GM23338 (cell line): ENCODE measurements around the gene EIF4A3. TPM values are rescaled to one million over a fixed set of nuclear protein-coding genes. Genes with fewer than 3 reads are reported as not detected.

ENCODE experiments used
- ATAC-seq: fragments of 200-7000 bp; cut with Tn5 transposase; 3 replicates; pipeline ENCODE4 v1.9.1; 2020
- DNase-seq: peaks from one replicate; pipeline ENCODE4 v3.0.0-alpha.2; 2015; ENCODE audit warnings: low spot score
- H2AFZ ChIP-seq: fragments of 200-600 bp; sonication (generic); 2 replicates; pipeline ENCODE4 v1.8.0; 2016; ENCODE audit warnings: antibody characterized with exemption, mild to moderate bottlenecking, moderate library complexity
- H3F3A ChIP-seq: fragments of 200-600 bp; sonication (generic); replicated peaks from 2 replicates; pipeline ENCODE4 v1.8.0; 2017; ENCODE audit warnings: antibody characterized with exemption, mixed run types, low read depth
- H3K27ac ChIP-seq: fragments of 200-600 bp; sonication (generic); 2 replicates; pipeline ENCODE4 v1.6.1; 2016; ENCODE audit warnings: low read depth
- H3K27me3 ChIP-seq: fragments of 200-600 bp; sonication (generic); 2 replicates; pipeline ENCODE4 v1.8.0; 2016; ENCODE audit warnings: mild to moderate bottlenecking, mixed run types, moderate library complexity; ENCODE audit not compliant: insufficient read depth
- H3K36me3 ChIP-seq: fragments of 200-600 bp; sonication (generic); 2 replicates; pipeline ENCODE4 v1.8.0; 2016; ENCODE audit warnings: mild to moderate bottlenecking; ENCODE audit not compliant: insufficient read depth
- H3K4me1 ChIP-seq: fragments of 200-600 bp; sonication (generic); 2 replicates; pipeline ENCODE4 v1.8.0; 2016; ENCODE audit warnings: mild to moderate bottlenecking, moderate library complexity; ENCODE audit not compliant: insufficient read depth
- H3K4me2 ChIP-seq: fragments of 200-600 bp; sonication (generic); 2 replicates; pipeline ENCODE4 v1.7.1; 2017; ENCODE audit warnings: mixed run types
- H3K4me3 ChIP-seq: fragments of 200-600 bp; sonication (generic); 2 replicates; pipeline ENCODE4 v1.6.1; 2016; ENCODE audit warnings: mixed run types
- H3K79me2 ChIP-seq: fragments of 200-600 bp; sonication (generic); replicated peaks from 2 replicates; pipeline ENCODE4 v1.8.0; 2017; ENCODE audit warnings: mild to moderate bottlenecking; ENCODE audit not compliant: insufficient read depth
- H3K9me2 ChIP-seq: fragments of 200-600 bp; sonication (generic); 2 replicates; pipeline ENCODE4 v1.8.0; 2017; ENCODE audit not compliant: insufficient read depth
- H4K20me1 ChIP-seq: fragments of 200-600 bp; sonication (generic); replicated peaks from 2 replicates; pipeline ENCODE4 v1.8.0; 2017; ENCODE audit warnings: mild to moderate bottlenecking; ENCODE audit not compliant: insufficient read depth
- H3K27ac Mint-ChIP-seq: 2 replicates; pipeline ENCODE4 v1.8.0; 2020; ENCODE audit warnings: inconsistent platforms, mild to moderate bottlenecking, moderate library complexity, mixed read lengths
- H3K27me3 Mint-ChIP-seq: 3 replicates; pipeline ENCODE4 v1.8.0; 2022; ENCODE audit warnings: low read depth, mild to moderate bottlenecking, moderate library complexity, mixed read lengths, inconsistent platforms; ENCODE audit not compliant: insufficient read depth, poor library complexity
- H3K36me3 Mint-ChIP-seq: 3 replicates; pipeline ENCODE4 v1.8.0; 2021; ENCODE audit warnings: low read depth, mild to moderate bottlenecking, inconsistent platforms, moderate library complexity, mixed read lengths
- H3K4me1 Mint-ChIP-seq: 3 replicates; pipeline ENCODE4 v1.8.0; 2020; ENCODE audit warnings: mild to moderate bottlenecking, inconsistent platforms, mixed read lengths
- H3K4me3 Mint-ChIP-seq: 3 replicates; pipeline ENCODE4 v1.8.0; 2021; ENCODE audit warnings: moderate library complexity, mild to moderate bottlenecking, inconsistent platforms, mixed read lengths
- H3K9me3 Mint-ChIP-seq: 3 replicates; pipeline ENCODE4 v1.8.0; 2020; ENCODE audit warnings: moderate library complexity, mild to moderate bottlenecking, inconsistent platforms, mixed read lengths
- EZH2 ChIP-seq: fragments of 200-600 bp; sonication (generic); IDR thresholded peaks from one replicate; pipeline ENCODE4 v1.8.0; 2017; ENCODE audit warnings: antibody characterized with exemption, mild to moderate bottlenecking, low read depth; ENCODE audit not compliant: unreplicated experiment
- EZH2phosphoT487 ChIP-seq: fragments of 200-600 bp; sonication (generic); IDR thresholded peaks from one replicate; pipeline ENCODE4 v1.8.1; 2018; ENCODE audit warnings: antibody characterized with exemption; ENCODE audit not compliant: unreplicated experiment
- NANOG ChIP-seq: IDR thresholded peaks from 2 replicates; pipeline ENCODE4 v1.6.1; 2016; ENCODE audit warnings: antibody characterized with exemption, borderline replicate concordance
- POLR2AphosphoS5 ChIP-seq: IDR thresholded peaks from 2 replicates; pipeline ENCODE4 v1.6.1; 2016; ENCODE audit warnings: antibody characterized with exemption, low read depth
- STAT1 ChIP-seq: IDR thresholded peaks from one replicate; pipeline ENCODE4 v1.6.1; 2016; ENCODE audit warnings: antibody characterized with exemption; ENCODE audit not compliant: unreplicated experiment
- ZNF114 ChIP-seq: fragments of 250-450 bp; sonication (Bioruptor Pico); IDR thresholded peaks from 2 replicates; pipeline ENCODE4 v1.5.0; 2020; ENCODE audit warnings: mild to moderate bottlenecking, moderate library complexity
- ZNF331 ChIP-seq: fragments of 250-450 bp; sonication (Bioruptor Pico); IDR thresholded peaks from 2 replicates; pipeline ENCODE4 v1.5.0; 2020; ENCODE audit warnings: low read depth, mild to moderate bottlenecking, moderate library complexity
- polyA plus RNA-seq: library from polyadenylated mRNA; unstranded; fragments of >200 nt; fragmentation: Nextera tagmentation; extraction: Ambion mirVana; gene quantifications from 2 replicates; pipeline ENCODE4 v1.2.1, GENCODE V29; 2016
- total RNA-seq: library from RNA; depleted of rRNA; stranded (reverse); fragments of >200 nt; shearing (Covaris generic); gene quantifications from 2 replicates; pipeline ENCODE4 v1.2.3, GENCODE V29; 2014
- TF ChIP-seq, protein P1 (sequence below): IDR thresholded peaks from 2 replicates; pipeline ENCODE4 v1.6.1; 2016; ENCODE audit warnings: antibody characterized with exemption
- TF ChIP-seq, protein P2 (sequence below), 2 experiments: fragments of 200-600 bp in 1 of 2; sonication (generic) in 1 of 2; conservative IDR thresholded peaks; 2 replicates each; pipeline versions ENCODE4 v1.5.1 to v1.6.1; 2016 to 2017; ENCODE audit warnings: antibody characterized with exemption in 2 of 2, low read depth in 2 of 2, mild to moderate bottlenecking in 2 of 2, moderate library complexity in 1 of 2
- TF ChIP-seq, protein P3 (sequence below): fragments of 250-450 bp; sonication (Bioruptor Pico); IDR thresholded peaks from 2 replicates; pipeline ENCODE4 v1.5.0; 2020; ENCODE audit warnings: mild to moderate bottlenecking, moderate library complexity

Gene EIF4A3
- total and polyA plus RNA-seq, 2 experiments from 2014 or later, result 146 to 156 TPM

DNA sequence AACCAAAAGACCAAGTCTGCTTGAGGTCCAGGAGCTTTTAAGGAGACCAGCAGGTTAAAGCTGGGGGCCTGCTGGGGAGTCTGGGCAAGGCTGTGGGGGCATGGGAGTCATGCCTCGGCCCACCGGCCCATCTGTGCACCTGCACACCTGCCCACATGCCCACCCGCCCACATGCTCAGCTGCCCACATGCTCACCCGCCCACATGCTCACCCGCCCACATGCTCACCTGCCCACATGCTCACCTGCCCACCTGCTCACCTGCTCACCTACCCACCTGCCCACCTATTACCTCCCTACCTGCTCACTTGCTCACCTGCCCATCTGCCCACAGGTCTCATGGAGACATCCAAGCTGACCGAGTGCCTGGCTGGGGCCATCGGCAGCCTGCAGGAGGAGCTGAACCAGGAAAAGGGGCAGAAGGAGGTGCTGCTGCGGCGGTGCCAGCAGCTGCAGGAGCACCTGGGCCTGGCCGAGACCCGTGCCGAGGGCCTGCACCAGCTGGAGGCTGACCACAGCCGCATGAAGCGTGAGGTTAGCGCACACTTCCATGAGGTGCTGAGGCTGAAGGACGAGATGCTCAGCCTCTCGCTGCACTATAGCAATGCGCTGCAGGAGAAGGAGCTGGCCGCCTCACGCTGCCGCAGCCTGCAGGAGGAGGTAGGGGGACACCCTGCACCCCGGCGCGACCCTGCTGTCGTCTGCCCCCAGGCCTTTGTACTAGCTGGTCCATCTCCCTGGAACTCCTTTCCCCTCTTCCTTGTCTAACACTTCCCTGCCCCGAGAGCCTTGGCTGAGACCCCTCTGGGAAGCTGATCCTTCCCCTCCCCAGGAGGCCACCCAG lies 36.9 kb upstream of the EIF4A3 start:
- H3K4me1 ChIP-seq, result no peaks in the 10 kb centered on the region
- Mint-ChIP-seq H3K36me3 (no peaks in the 10 kb centered on the region), H3K4me3 (no peak overlapping the region), H3K27me3 (peaks cover 5% of the 10 kb centered on the region), H3K27ac (no peak overlapping the region), H3K4me1 (no peaks in the 10 kb centered on the region; the same call in 2 of the 3 replicates), H3K9me3 (no peaks in the 10 kb centered on the region)
- no peak overlapping the region for H2AFZ ChIP-seq
- no peak overlapping the region for H3K4me2 ChIP-seq
- TF ChIP-seq POLR2AphosphoS5 (no peak), EZH2phosphoT487 (no peak)
- TF ChIP-seq, protein P1, sequence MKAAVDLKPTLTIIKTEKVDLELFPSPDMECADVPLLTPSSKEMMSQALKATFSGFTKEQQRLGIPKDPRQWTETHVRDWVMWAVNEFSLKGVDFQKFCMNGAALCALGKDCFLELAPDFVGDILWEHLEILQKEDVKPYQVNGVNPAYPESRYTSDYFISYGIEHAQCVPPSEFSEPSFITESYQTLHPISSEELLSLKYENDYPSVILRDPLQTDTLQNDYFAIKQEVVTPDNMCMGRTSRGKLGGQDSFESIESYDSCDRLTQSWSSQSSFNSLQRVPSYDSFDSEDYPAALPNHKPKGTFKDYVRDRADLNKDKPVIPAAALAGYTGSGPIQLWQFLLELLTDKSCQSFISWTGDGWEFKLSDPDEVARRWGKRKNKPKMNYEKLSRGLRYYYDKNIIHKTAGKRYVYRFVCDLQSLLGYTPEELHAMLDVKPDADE, result no peak
- TF ChIP-seq, protein P2, sequence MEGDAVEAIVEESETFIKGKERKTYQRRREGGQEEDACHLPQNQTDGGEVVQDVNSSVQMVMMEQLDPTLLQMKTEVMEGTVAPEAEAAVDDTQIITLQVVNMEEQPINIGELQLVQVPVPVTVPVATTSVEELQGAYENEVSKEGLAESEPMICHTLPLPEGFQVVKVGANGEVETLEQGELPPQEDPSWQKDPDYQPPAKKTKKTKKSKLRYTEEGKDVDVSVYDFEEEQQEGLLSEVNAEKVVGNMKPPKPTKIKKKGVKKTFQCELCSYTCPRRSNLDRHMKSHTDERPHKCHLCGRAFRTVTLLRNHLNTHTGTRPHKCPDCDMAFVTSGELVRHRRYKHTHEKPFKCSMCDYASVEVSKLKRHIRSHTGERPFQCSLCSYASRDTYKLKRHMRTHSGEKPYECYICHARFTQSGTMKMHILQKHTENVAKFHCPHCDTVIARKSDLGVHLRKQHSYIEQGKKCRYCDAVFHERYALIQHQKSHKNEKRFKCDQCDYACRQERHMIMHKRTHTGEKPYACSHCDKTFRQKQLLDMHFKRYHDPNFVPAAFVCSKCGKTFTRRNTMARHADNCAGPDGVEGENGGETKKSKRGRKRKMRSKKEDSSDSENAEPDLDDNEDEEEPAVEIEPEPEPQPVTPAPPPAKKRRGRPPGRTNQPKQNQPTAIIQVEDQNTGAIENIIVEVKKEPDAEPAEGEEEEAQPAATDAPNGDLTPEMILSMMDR (conservative IDR thresholded peaks at IDR 0.05; ENCODE audit: low read depth in 2 of 2), result 0 out of 4 replicates have a peak, but pooled peaks of 1 of the 2 experiments have one; percentile 2
- DNase-seq (no peak), ATAC-seq (peak; percentile 20)
- no peaks in the 10 kb centered on the region for H3K79me2 ChIP-seq
- no peaks in the 10 kb centered on the region for H3K27me3 ChIP-seq
- no peaks in the 10 kb centered on the region for H4K20me1 ChIP-seq
- H3K4me3 ChIP-seq, result no peak overlapping the region
- no peaks in the 10 kb centered on the region for H3F3A ChIP-seq
- no peaks in the 10 kb centered on the region for H3K36me3 ChIP-seq
- H3K9me2 ChIP-seq, result no peaks in the 10 kb centered on the region
- no peak overlapping the region for H3K27ac ChIP-seq

DNA sequence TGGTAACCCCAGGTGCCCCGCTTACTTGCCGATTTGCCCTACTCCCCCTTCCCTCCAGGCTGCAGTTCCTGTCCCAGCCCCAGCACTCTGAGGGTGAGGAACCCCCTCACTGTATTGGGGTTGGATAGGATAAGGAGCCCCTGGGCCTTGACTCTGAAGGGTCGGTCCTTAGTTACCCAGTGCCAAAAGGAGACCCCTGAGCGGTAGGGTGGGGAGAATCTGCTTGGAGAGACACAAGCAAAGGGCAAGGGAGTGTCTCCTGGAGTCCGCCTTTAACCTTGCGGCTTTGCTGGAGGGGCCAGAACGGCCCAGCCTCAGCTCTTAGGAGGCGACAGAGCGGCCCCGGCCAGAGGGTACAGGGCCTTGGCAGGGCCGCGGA lies 35.9 kb upstream of the EIF4A3 start:
- Histone ChIP-seq H3K36me3 (no peaks in the 10 kb centered on the region), H3K9me2 (no peaks in the 10 kb centered on the region), H3K4me3 (no peak overlapping the region), H3K27me3 (no peaks in the 10 kb centered on the region), H3F3A (no peaks in the 10 kb centered on the region), H4K20me1 (no peaks in the 10 kb centered on the region), H3K4me2 (no peak overlapping the region), H3K79me2 (no peaks in the 10 kb centered on the region), H2AFZ (no peak overlapping the region), H3K4me1 (no peaks in the 10 kb centered on the region), H3K27ac (no peak overlapping the region)
- Mint-ChIP-seq H3K27ac (no peak overlapping the region), H3K9me3 (no peaks in the 10 kb centered on the region), H3K4me1 (no peaks in the 10 kb centered on the region; the same call in 2 of the 3 replicates), H3K36me3 (no peaks in the 10 kb centered on the region), H3K27me3 (peaks cover 5% of the 10 kb centered on the region), H3K4me3 (no peak overlapping the region)
- ATAC-seq (peak; percentile 15; the same call in 1 of the 3 replicates), DNase-seq (no peak)
- TF ChIP-seq EZH2phosphoT487 (no peak), POLR2AphosphoS5 (no peak), NANOG (no peak), ZNF331 (CRISPR knock-in tag) (no peak), ZNF114 (CRISPR knock-in tag) (no peak), STAT1 (no peak), EZH2 (no peak)
- TF ChIP-seq, protein P3, sequence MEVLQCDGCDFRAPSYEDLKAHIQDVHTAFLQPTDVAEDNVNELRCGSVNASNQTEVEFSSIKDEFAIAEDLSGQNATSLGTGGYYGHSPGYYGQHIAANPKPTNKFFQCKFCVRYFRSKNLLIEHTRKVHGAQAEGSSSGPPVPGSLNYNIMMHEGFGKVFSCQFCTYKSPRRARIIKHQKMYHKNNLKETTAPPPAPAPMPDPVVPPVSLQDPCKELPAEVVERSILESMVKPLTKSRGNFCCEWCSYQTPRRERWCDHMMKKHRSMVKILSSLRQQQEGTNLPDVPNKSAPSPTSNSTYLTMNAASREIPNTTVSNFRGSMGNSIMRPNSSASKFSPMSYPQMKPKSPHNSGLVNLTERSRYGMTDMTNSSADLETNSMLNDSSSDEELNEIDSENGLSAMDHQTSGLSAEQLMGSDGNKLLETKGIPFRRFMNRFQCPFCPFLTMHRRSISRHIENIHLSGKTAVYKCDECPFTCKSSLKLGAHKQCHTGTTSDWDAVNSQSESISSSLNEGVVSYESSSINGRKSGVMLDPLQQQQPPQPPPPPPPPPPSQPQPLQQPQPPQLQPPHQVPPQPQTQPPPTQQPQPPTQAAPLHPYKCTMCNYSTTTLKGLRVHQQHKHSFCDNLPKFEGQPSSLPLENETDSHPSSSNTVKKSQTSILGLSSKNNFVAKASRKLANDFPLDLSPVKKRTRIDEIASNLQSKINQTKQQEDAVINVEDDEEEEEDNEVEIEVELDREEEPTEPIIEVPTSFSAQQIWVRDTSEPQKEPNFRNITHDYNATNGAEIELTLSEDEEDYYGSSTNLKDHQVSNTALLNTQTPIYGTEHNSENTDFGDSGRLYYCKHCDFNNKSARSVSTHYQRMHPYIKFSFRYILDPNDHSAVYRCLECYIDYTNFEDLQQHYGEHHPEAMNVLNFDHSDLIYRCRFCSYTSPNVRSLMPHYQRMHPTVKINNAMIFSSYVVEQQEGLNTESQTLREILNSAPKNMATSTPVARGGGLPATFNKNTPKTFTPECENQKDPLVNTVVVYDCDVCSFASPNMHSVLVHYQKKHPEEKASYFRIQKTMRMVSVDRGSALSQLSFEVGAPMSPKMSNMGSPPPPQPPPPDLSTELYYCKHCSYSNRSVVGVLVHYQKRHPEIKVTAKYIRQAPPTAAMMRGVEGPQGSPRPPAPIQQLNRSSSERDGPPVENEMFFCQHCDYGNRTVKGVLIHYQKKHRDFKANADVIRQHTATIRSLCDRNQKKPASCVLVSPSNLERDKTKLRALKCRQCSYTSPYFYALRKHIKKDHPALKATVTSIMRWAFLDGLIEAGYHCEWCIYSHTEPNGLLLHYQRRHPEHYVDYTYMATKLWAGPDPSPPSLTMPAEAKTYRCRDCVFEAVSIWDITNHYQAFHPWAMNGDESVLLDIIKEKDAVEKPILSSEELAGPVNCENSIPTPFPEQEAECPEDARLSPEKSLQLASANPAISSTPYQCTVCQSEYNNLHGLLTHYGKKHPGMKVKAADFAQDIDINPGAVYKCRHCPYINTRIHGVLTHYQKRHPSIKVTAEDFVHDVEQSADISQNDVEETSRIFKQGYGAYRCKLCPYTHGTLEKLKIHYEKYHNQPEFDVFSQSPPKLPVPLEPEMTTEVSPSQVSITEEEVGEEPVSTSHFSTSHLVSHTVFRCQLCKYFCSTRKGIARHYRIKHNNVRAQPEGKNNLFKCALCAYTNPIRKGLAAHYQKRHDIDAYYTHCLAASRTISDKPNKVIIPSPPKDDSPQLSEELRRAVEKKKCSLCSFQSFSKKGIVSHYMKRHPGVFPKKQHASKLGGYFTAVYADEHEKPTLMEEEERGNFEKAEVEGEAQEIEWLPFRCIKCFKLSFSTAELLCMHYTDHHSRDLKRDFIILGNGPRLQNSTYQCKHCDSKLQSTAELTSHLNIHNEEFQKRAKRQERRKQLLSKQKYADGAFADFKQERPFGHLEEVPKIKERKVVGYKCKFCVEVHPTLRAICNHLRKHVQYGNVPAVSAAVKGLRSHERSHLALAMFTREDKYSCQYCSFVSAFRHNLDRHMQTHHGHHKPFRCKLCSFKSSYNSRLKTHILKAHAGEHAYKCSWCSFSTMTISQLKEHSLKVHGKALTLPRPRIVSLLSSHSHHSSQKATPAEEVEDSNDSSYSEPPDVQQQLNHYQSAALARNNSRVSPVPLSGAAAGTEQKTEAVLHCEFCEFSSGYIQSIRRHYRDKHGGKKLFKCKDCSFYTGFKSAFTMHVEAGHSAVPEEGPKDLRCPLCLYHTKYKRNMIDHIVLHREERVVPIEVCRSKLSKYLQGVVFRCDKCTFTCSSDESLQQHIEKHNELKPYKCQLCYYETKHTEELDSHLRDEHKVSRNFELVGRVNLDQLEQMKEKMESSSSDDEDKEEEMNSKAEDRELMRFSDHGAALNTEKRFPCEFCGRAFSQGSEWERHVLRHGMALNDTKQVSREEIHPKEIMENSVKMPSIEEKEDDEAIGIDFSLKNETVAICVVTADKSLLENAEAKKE, result no peak
